ENCODE measurements around the gene SOS1. TPM values are rescaled to one million over a fixed set of nuclear protein-coding genes. Genes with fewer than 3 reads are reported as not detected.

SOS1 gene
- total and polyA plus RNA-seq, 4 donors: 3.9 to 97.6 (median 14.6) TPM

DNA sequence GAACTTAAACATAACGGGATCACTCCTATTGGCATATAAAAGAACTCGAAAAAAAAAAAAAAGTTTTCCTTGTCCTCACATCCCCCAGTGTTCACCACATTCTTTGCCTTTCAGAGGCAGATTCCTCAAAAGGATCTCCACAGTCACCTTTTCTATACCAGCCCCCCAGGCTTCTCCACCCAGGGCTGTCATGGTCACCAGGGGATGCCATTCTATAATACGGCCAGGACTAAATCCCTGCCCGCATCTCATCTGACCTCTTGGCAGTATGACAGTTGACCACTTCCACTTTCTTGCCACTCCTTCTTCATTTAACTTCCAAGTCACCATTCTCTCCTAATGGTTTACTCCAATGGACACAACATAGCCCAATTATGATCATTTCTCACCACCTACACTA is 29.3 kb downstream of the SOS1 start:
- H3K36me3 ChIP-seq (ENCODE audit: control insufficient read depth in 4 of 4, insufficient read depth in 4 of 4, low read length in 4 of 4): no peaks in the 10 kb centered on the region
- H3K27ac ChIP-seq (ENCODE audit: low read depth in 1 of 2, low read length in 1 of 2): no peak overlapping the region
- H3K27me3 ChIP-seq (ENCODE audit: control insufficient read depth in 3 of 3, insufficient read depth in 3 of 3, low read length in 2 of 3): no peaks in the 10 kb centered on the region
- H3K9me3 ChIP-seq (ENCODE audit: control insufficient read depth in 4 of 4, insufficient read depth in 3 of 4, low read length in 3 of 4): no peaks in the 10 kb centered on the region
- WGBS, 2 donors: 79 to 91% methylated on average over 4 of the region's 4 CpGs
- ATAC-seq (ENCODE audit: insufficient read depth, low FRiP score): no peak
- no peak overlapping the region for H3K9ac ChIP-seq (ENCODE audit: insufficient read depth in 1 of 2, low read length in 2 of 2)
- no peak overlapping the region for H3K4me3 ChIP-seq
- peaks cover 0 to 13% (median 4%) of the 10 kb centered on the region in 5 donors for H3K4me1 ChIP-seq (ENCODE audit: control insufficient read depth in 5 of 5, insufficient read depth in 5 of 5, low read length in 5 of 5)
- no peak for DNase-seq
- TF ChIP-seq, protein P1, sequence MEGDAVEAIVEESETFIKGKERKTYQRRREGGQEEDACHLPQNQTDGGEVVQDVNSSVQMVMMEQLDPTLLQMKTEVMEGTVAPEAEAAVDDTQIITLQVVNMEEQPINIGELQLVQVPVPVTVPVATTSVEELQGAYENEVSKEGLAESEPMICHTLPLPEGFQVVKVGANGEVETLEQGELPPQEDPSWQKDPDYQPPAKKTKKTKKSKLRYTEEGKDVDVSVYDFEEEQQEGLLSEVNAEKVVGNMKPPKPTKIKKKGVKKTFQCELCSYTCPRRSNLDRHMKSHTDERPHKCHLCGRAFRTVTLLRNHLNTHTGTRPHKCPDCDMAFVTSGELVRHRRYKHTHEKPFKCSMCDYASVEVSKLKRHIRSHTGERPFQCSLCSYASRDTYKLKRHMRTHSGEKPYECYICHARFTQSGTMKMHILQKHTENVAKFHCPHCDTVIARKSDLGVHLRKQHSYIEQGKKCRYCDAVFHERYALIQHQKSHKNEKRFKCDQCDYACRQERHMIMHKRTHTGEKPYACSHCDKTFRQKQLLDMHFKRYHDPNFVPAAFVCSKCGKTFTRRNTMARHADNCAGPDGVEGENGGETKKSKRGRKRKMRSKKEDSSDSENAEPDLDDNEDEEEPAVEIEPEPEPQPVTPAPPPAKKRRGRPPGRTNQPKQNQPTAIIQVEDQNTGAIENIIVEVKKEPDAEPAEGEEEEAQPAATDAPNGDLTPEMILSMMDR (IDR thresholded peaks at IDR 0.05; ENCODE audit: control extremely low read depth, extremely low read depth): no peak

DNA sequence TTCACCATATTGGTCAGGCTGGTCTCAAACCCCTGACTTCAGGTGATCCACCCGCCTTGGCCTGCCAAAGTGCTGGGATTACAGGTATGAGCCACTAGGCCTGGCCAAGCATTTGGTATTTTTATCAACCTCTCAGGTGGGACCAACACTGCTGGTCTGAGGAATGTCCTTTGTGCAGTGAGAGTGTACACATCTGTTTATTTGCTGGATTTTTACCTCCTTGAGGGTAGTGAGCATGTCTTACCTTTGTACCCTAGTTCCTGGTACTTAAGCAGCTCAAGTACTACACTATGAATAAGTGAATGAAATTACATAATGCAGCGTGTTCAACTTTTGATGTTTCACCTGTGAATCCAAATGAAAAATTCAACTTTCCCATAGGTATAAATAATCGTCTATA is 29.8 kb downstream of the SOS1 start:
- no peaks in the 10 kb centered on the region for H3K9me3 ChIP-seq (ENCODE audit: control insufficient read depth in 4 of 4, insufficient read depth in 3 of 4, low read length in 3 of 4)
- TF ChIP-seq, protein P1 (IDR thresholded peaks at IDR 0.05; ENCODE audit: control extremely low read depth, extremely low read depth): no peak
- H3K4me1 ChIP-seq (ENCODE audit: control insufficient read depth in 5 of 5, insufficient read depth in 5 of 5, low read length in 5 of 5): peaks cover 0 to 13% (median 4%) of the 10 kb centered on the region in 5 donors
- no peak for DNase-seq
- peaks cover 0 to 2% (median 0%) of the 10 kb centered on the region in 4 donors for H3K36me3 ChIP-seq (ENCODE audit: control insufficient read depth in 4 of 4, insufficient read depth in 4 of 4, low read length in 4 of 4)
- H3K4me3 ChIP-seq: no peak overlapping the region
- no peak overlapping the region for H3K9ac ChIP-seq (ENCODE audit: insufficient read depth in 1 of 2, low read length in 2 of 2)
- H3K27me3 ChIP-seq (ENCODE audit: control insufficient read depth in 3 of 3, insufficient read depth in 3 of 3, low read length in 2 of 3): no peaks in the 10 kb centered on the region
- WGBS, 2 donors: 80 to 90% methylated on average over 3 of the region's 3 CpGs
- no peak overlapping the region for H3K27ac ChIP-seq (ENCODE audit: low read depth in 1 of 2, low read length in 1 of 2)
- no peak for ATAC-seq (ENCODE audit: insufficient read depth, low FRiP score)

DNA sequence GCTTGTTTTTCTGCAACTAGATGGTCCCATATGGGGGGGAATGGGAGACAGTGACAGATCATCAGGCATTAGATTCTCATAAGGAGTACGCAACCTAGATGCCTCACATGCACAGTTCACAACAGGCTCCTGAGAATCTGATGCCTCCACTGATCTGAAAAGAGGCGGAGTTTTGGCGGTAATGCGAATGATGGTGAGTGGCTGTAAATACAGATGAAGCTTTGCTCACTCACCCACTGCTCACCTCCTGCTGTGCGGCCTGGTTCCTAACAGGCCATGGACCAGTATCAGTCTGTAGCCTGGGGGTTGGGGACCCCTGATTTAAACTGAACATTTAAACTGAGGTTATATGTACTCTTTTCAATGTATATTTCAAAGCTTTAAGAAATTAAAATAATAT is 40.7 kb downstream of the SOS1 start:
- 98 to 99% methylated on average over 5 of the region's 5 CpGs for WGBS, 2 donors
- Histone ChIP-seq H3K4me3 (no peak overlapping the region), H3K9me3 (ENCODE audit: control insufficient read depth in 4 of 4, insufficient read depth in 3 of 4, low read length in 3 of 4) (no peaks in the 10 kb centered on the region)

More for the DNA sequence above, 40.7 kb downstream of the SOS1 start:
- H3K36me3 ChIP-seq (ENCODE audit: control insufficient read depth in 4 of 4, insufficient read depth in 4 of 4, low read length in 4 of 4): no peaks in the 10 kb centered on the region
- DNase-seq: no peak
- peaks cover 0 to 10% (median 4%) of the 10 kb centered on the region in 5 donors for H3K4me1 ChIP-seq (ENCODE audit: control insufficient read depth in 5 of 5, insufficient read depth in 5 of 5, low read length in 5 of 5)
- H3K27ac ChIP-seq (ENCODE audit: low read depth in 1 of 2, low read length in 1 of 2): no peak overlapping the region
- no peak overlapping the region for H3K9ac ChIP-seq (ENCODE audit: insufficient read depth in 1 of 2, low read length in 2 of 2)
- no peaks in the 10 kb centered on the region for H3K27me3 ChIP-seq (ENCODE audit: control insufficient read depth in 3 of 3, insufficient read depth in 3 of 3, low read length in 2 of 3)
- TF ChIP-seq, protein P1 (IDR thresholded peaks at IDR 0.05; ENCODE audit: control extremely low read depth, extremely low read depth): no peak
- no peak for ATAC-seq (ENCODE audit: insufficient read depth, low FRiP score)
